GM23248 (cell line): Measurements from ENCODE around the gene OS9.

Source experiments
- EZH2 ChIP-seq: fragments of 200-600 bp; sonication (generic); IDR thresholded peaks from 2 replicates; pipeline ENCODE4 v1.6.1; 2018; ENCODE audit warnings: antibody characterized with exemption, mild to moderate bottlenecking; ENCODE audit not compliant: insufficient read depth, poor library complexity, severe bottlenecking
- EZH2phosphoT487 ChIP-seq: fragments of 200-600 bp; sonication (generic); IDR thresholded peaks from 2 replicates; pipeline ENCODE4 v1.6.1; 2018; ENCODE audit warnings: antibody characterized with exemption, moderate library complexity, mild to moderate bottlenecking, low read depth; ENCODE audit not compliant: insufficient read depth

DNA sequence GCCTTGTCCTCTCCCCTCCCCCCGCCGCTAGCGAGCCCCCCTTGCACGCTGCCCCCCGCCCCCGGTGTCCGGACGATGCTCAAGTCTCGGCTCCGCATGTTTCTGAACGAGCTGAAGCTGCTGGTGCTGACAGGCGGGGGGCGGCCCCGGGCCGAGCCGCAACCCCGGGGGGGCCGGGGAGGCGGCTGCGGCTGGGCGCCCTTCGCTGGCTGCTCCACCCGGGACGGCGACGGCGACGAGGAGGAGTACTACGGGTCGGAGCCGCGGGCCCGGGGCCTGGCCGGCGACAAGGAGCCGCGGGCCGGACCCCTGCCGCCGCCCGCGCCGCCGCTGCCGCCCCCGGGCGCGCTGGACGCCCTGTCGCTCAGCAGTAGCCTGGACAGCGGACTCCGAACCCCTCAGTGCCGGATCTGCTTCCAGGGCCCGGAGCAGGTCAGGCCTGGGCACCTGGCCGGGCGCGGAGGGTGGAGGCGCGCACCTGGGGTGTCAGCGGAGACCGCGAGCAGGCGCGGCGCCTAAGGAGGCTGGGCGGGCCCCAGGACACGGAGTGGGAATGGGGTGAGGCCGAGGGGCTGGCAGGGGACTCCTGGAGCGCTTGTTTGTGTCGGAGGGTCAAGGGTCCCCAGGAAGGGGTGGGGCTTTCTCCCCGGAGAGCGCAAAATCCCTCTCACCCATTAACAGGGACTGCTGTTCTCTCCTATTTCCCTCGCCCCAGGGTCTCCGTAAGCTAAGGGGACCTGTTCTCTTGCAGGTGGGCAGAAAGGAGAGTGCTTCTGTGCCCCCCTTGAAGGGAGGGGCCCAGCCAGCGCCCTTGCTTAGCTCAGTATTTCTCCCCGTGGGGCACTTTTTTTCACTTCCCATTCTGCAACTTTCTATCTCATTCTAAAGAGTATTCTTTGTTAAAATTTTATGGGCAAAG, 61.8 kb downstream of the OS9 start:
- peak; percentile 42 for TF ChIP-seq EZH2
- peak; percentile 79; the same call in 1 of the 2 replicates for TF ChIP-seq EZH2phosphoT487
